ENCODE data around the gene ZNF177. TPM values are rescaled to one million over a fixed set of nuclear protein-coding genes. Genes with fewer than 3 reads are reported as not detected.

The ZNF177 gene
- total RNA-seq, 4 donors from 2014 or later, result 1.8 to 10.2 (median 2.9) TPM

DNA sequence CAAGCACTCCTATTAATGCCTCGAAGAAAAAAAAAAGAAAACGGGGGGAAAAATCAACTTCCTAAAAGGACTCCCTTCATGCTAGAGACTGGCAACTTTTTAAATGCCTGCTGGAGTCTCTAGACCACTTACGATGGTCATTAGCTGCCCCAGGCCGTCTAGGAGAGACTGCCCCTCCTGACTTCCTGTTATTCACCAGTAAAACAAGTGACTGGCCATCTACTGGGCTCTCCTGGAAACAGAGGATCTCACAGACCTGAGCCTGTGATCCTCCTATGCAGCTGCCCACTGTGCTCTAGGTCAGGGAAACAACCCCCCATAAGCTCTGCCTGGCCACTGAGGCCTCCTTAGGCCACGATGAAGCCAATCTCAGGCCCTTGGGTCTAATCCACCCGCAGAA, 65.1 kb downstream of the ZNF177 start:
- DNase-seq (ENCODE audit: low spot score) (no peak), ATAC-seq (ENCODE audit: low FRiP score) (no peak)
- TF ChIP-seq, protein P1, sequence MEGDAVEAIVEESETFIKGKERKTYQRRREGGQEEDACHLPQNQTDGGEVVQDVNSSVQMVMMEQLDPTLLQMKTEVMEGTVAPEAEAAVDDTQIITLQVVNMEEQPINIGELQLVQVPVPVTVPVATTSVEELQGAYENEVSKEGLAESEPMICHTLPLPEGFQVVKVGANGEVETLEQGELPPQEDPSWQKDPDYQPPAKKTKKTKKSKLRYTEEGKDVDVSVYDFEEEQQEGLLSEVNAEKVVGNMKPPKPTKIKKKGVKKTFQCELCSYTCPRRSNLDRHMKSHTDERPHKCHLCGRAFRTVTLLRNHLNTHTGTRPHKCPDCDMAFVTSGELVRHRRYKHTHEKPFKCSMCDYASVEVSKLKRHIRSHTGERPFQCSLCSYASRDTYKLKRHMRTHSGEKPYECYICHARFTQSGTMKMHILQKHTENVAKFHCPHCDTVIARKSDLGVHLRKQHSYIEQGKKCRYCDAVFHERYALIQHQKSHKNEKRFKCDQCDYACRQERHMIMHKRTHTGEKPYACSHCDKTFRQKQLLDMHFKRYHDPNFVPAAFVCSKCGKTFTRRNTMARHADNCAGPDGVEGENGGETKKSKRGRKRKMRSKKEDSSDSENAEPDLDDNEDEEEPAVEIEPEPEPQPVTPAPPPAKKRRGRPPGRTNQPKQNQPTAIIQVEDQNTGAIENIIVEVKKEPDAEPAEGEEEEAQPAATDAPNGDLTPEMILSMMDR (IDR thresholded peaks at IDR 0.05), result no peak

DNA sequence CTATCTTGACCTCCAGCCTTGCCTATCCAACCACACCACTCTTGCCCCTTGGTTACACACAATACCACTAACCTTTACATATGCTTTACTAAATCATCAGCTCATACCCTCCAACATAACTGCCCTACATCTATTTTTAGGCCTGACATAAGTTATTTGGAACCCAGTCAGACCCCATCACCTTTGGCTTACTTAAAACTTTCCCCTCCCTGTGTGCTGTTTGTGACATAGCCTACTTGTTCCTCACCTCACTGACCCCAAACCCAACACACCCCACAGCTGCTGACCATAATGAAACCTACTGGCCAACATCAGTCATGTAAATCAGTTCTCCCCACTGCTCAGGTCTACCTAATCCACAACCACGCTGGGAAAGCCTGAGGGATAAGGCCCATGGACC, 67.6 kb downstream of the ZNF177 start:
- no peak for DNase-seq (ENCODE audit: low spot score)
- ATAC-seq (ENCODE audit: low FRiP score), result no peak
- TF ChIP-seq, protein P1 (IDR thresholded peaks at IDR 0.05), result no peak

DNA sequence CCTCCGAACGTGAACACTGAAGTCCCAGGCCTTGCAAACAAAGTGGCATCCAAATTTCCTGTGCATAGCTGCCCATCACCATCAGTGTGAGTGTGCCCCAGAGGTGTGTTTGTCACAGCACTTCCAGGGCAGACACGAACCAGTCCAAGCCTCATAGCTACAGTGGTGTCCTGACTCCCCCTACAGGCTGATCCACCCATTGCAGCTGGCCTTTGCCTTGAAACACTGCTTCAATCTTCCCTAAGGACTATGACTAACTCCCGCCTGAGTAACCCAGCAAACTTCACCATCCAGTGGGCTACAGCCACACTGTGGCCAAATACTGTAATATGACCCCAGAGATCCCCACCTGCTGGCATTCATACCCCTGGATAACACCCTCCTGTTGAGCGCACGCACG, 68.7 kb downstream of the ZNF177 start:
- no peak for DNase-seq (ENCODE audit: low spot score)
- TF ChIP-seq, protein P1 (IDR thresholded peaks at IDR 0.05), result no peak
- no peak for ATAC-seq (ENCODE audit: low FRiP score)

Other genes with a start within 250 kb of the ZNF177 start
- not detected for gene OR7G1, start 247.2 kb upstream of the ZNF177 start, total RNA-seq
- gene OR7G3, start 236.1 kb upstream of the ZNF177 start, total RNA-seq, result not detected
- 10 to 100 TPM; 18.2 to 33.5 (median 19.0) TPM for gene ZNF317, start 222.6 kb upstream of the ZNF177 start, total RNA-seq
- not detected for gene OR7D2, start 184.0 kb upstream of the ZNF177 start, total RNA-seq
- not detected for gene OR7D4, start 143.4 kb upstream of the ZNF177 start, total RNA-seq
- not detected for gene OR7E24, start 112.1 kb upstream of the ZNF177 start, total RNA-seq
- 10 to 100 TPM in 1 of 4 donors, 1 to 10 TPM in 3; 3.7 to 12.9 (median 7.2) TPM for gene ZNF699, start 53.2 kb upstream of the ZNF177 start, total RNA-seq
- 10 to 100 TPM in 3 of 4 donors, 1 to 10 TPM in 1; 7.8 to 33.6 (median 11.5) TPM for gene ZNF559, start 38.8 kb upstream of the ZNF177 start, total RNA-seq
- 10 to 100 TPM; 15.6 to 28.4 (median 20.3) TPM for gene ZNF266, start 72.6 kb downstream of the ZNF177 start, total RNA-seq
- gene ZNF560, start 135.6 kb downstream of the ZNF177 start, total RNA-seq, result under 1 TPM in 1 of 4 donors, not detected in 3; 0.79 TPM
- 10 to 100 TPM; 10.0 to 21.1 (median 11.4) TPM for gene ZNF426, start 175.6 kb downstream of the ZNF177 start, total RNA-seq
- gene ZNF121, start 221.5 kb downstream of the ZNF177 start, total RNA-seq, result 10 to 100 TPM; 20.0 to 63.0 (median 31.8) TPM